ENCODE measurements around the gene RABGAP1.

GRCh38 chr9:122923947-122924346 is 16.9 kb upstream of the RABGAP1 start:
- no peak for TF ChIP-seq CTCF (IDR thresholded peaks at IDR 0.05)
- no peak for TF ChIP-seq POLR2A (IDR thresholded peaks at IDR 0.05)

All from tibial nerve (tissue), 3 donors.